GM12878 (cell line): ENCODE measurements around the gene TCN1. TPM values are rescaled to one million over a fixed set of nuclear protein-coding genes. Genes with fewer than 3 reads are reported as not detected.
"Not testable (repeated sequence)": the region's sequence is repeated elsewhere in the genome, so short reads cannot be mapped to it uniquely, and the experiment has no call there.

Source experiments
- ATAC-seq: fragments of 200-7000 bp; cut with Tn5 transposase; 3 replicates; pipeline ENCODE4 v1.9.1; 2020; ENCODE audit warnings: mild to moderate bottlenecking, moderate library complexity
- BruUV-seq: library from RNA; stranded (reverse); fragments of 400-500 nt; replicated peaks from 2 replicates; lab custom pipeline; 2021; lab: Mats Ljungman, UMichigan
- CTCF ChIA-PET: fragments of 300-600 bp; sonication (Branson Sonifier 250); formaldehyde crosslinking; extraction: SDS; loops from one replicate; lab custom pipeline; 2021; ENCODE audit warnings: inconsistent platforms; lab: Yijun Ruan, JAX
- POLR2A ChIA-PET: fragments of 350-600 bp; formaldehyde crosslinking; extraction: SDS; loops from one replicate; lab custom pipeline; 2021; ENCODE audit warnings: inconsistent platforms; lab: Charles Lee
- RAD21 ChIA-PET: fragments of 300-600 bp; sonication (Branson Sonifier 250); formaldehyde crosslinking; loops from one replicate; lab custom pipeline; 2023; ENCODE audit warnings: antibody characterized with exemption; ENCODE audit not compliant: unreplicated experiment; lab: Charles Lee
- SMC1A ChIA-PET: fragments of 300-600 bp; sonication (Branson Sonifier 250); formaldehyde crosslinking; loops from one replicate; lab custom pipeline; 2023; ENCODE audit not compliant: unreplicated experiment, uncharacterized antibody; lab: Charles Lee
- DNase-seq: peaks from one replicate; pipeline ENCODE4 v3.0.0-alpha.2; 2011; ENCODE audit warnings: low read depth, low spot score
- FAIRE-seq: peaks from 3 replicates; lab custom pipeline; 2011; peaks lifted over from hg19 to GRCh38; lab: Jason Lieb, UNC
- H2AFZ ChIP-seq: 2 replicates; pipeline ENCODE4 v1.6.0; 2011; ENCODE audit warnings: low read depth, low read length, control low read depth; ENCODE audit not compliant: control insufficient read depth
- H3K27ac ChIP-seq: 2 replicates; pipeline ENCODE4 v1.5.1; 2011; ENCODE audit warnings: control low read depth; ENCODE audit not compliant: control insufficient read depth, insufficient read depth
- H3K27me3 ChIP-seq, 2 experiments: replicated peaks in 1 of 2; 2 replicates each; pipeline versions ENCODE4 v1.6.0 to v1.6.1; 2011; ENCODE audit warnings: low read length in 1 of 2; ENCODE audit not compliant: control insufficient read depth in 2 of 2, insufficient read depth in 2 of 2
- H3K36me3 ChIP-seq, 2 experiments: 2 replicates each; pipeline ENCODE4 v1.5.1; 2011; ENCODE audit warnings: low read length in 1 of 2; ENCODE audit not compliant: control insufficient read depth in 2 of 2, insufficient read depth in 2 of 2
- H3K4me1 ChIP-seq: 2 replicates; pipeline ENCODE4 v1.6.1; 2011; ENCODE audit warnings: mild to moderate bottlenecking, low read length, moderate library complexity, mixed read lengths; ENCODE audit not compliant: control insufficient read depth, insufficient read depth
- H3K4me2 ChIP-seq: 2 replicates; pipeline ENCODE4 v1.6.0; 2011; ENCODE audit warnings: control low read depth; ENCODE audit not compliant: control insufficient read depth, insufficient read depth
- H3K4me3 ChIP-seq: fragments of 200-600 bp; sonication (generic); 2 replicates; pipeline ENCODE4 v1.5.1; 2016
- H3K79me2 ChIP-seq: 2 replicates; pipeline ENCODE4 v1.6.0; 2011; ENCODE audit warnings: low read length; ENCODE audit not compliant: control insufficient read depth, insufficient read depth
- H3K9ac ChIP-seq: 2 replicates; pipeline ENCODE4 v1.8.0; 2011; ENCODE audit warnings: low read length, control low read depth, mixed read lengths; ENCODE audit not compliant: control insufficient read depth, insufficient read depth
- H3K9me3 ChIP-seq: replicated peaks from 3 replicates; pipeline ENCODE4 v1.5.1; 2011; ENCODE audit warnings: mild to moderate bottlenecking, low read length; ENCODE audit not compliant: control insufficient read depth, insufficient read depth
- H4K20me1 ChIP-seq: 2 replicates; pipeline ENCODE4 v1.6.0; 2011; ENCODE audit not compliant: control insufficient read depth, insufficient read depth
- CBFB ChIP-seq: IDR thresholded peaks from 2 replicates; pipeline ENCODE4 v1.6.1; 2016; ENCODE audit warnings: antibody characterized with exemption, low read depth
- HDAC2 ChIP-seq: fragments of 200-600 bp; sonication (generic); IDR thresholded peaks from 2 replicates; pipeline ENCODE4 v1.6.1; 2017
- MEF2B ChIP-seq: fragments of 450-650 bp; IDR thresholded peaks from 2 replicates; pipeline ENCODE4 v1.6.1; 2018; ENCODE audit warnings: mild to moderate bottlenecking, moderate library complexity; ENCODE audit not compliant: partially characterized antibody, poor library complexity, severe bottlenecking
- SREBF1 ChIP-seq: IDR thresholded peaks from 2 replicates; pipeline ENCODE4 v1.6.1; 2012; ENCODE audit warnings: mild to moderate bottlenecking, low read length
- ZBED1 ChIP-seq: IDR thresholded peaks from 2 replicates; pipeline ENCODE4 v1.6.1; 2016; ENCODE audit warnings: borderline replicate concordance
- WGBS: methylation state at CpG from one replicate; pipeline ENCODE4 v1.1.6; 2016; ENCODE audit warnings: low lambda C conversion rate; ENCODE audit not compliant: insufficient replicate concordance, insufficient coverage; ENCODE audit errors: missing lambda C conversion rate; 5-methylcytosine and 5-hydroxymethylcytosine counted together
- in situ Hi-C: fragments of 300-500 bp; cut with MboI; formaldehyde crosslinking; loops from 9 replicates; pipeline ENCODE4 v1.14.3; 2018; ENCODE audit warnings: mixed read lengths
- intact Hi-C: fragments of 100-400 bp; cut with micrococcal nuclease; formaldehyde crosslinking; loops from one replicate; pipeline ENCODE4 v1.14.2; 2022; ENCODE audit not compliant: unreplicated experiment
- polyA plus RNA-seq, 11 experiments: library from polyadenylated mRNA; depleted of rRNA in 4 of 11; unstranded in 6 of 11; stranded (reverse) in 5 of 11; fragments of >200 nt; fragmentation: Nextera tagmentation in 4 of 11; fragmentation: Illumina TruSeq in 1 of 11; extraction: Ambion mirVana in 4 of 11; extraction: Trizol in 1 of 11; gene quantifications; 1 replicate in 1 of 11; 2 replicates in 10 of 11; pipeline versions ENCODE4 v1.2.1 to v1.2.3, GENCODE V29; 2011 to 2016; ENCODE audit warnings: inconsistent platforms in 2 of 11, missing spikeins in 2 of 11, low read depth in 1 of 11
- total RNA-seq, 4 experiments: library from RNA; depleted of rRNA in 3 of 4; stranded (reverse); fragments of >200 nt in 3 of 4; fragmentation: Illumina TruSeq in 1 of 4; extraction: Trizol in 1 of 4; gene quantifications; 2 replicates each; pipeline versions ENCODE4 v1.2.1 to v1.2.3, GENCODE V29; 2013 to 2021
- TF ChIP-seq, protein P1 (sequence below): IDR thresholded peaks from 2 replicates; pipeline ENCODE4 v1.6.1; 2012; ENCODE audit warnings: mild to moderate bottlenecking, low read depth, low read length

TCN1 gene
- total and polyA plus RNA-seq, 10 of the 15 experiments (the other 5 are each of a cell fraction or from before 2014, with no cell fraction given): not detected

DNA sequence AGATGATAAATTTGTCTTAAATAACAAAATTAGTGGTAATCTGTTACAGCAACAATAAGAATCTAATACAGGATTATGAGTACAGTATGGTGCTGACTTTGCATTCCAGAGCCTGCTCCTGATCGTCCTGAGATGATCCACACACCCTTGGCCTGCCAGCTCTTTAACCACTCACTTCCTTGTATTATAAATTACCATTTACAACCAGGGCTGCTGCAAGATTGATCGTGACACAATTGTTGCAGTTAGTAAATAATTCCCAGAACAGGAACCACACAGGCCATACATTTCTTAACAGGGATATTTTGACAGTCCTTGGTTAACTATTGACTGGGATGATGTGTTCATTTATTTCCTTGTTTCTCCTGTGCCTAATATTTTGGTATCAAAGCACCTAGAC is 17.2 kb downstream of the TCN1 start:
- Histone ChIP-seq H3K4me3 (no peak overlapping the region), H3K9ac (no peak overlapping the region), H2AFZ (no peak overlapping the region), H4K20me1 (no peaks in the 10 kb centered on the region), H3K36me3 (no peaks in the 10 kb centered on the region), H3K27ac (no peak overlapping the region), H3K27me3 (no peaks in the 10 kb centered on the region; a peak in 1 of 4 replicates), H3K4me1 (no peaks in the 10 kb centered on the region), H3K4me2 (no peak overlapping the region), H3K79me2 (no peaks in the 10 kb centered on the region), H3K9me3 (no peaks in the 10 kb centered on the region)
- FAIRE-seq: no peak
- in situ Hi-C loops (no loop called here), intact Hi-C loops (no loop called here)
- DNase-seq: no peak
- WGBS: 0% methylated on average over 2 of the region's 2 CpGs
- RAD21 ChIA-PET: no interaction called here
- SMC1A ChIA-PET: interaction anchor here (1.1 kb wide), 1 partner anchor 20 kb away, joined by 4 read pairs; no protein-coding TSS in a partner anchor
- TF ChIP-seq CBFB (no peak), ZBED1 (no peak), MEF2B (no peak), SREBF1 (no peak), HDAC2 (no peak)
- TF ChIP-seq, protein P1, sequence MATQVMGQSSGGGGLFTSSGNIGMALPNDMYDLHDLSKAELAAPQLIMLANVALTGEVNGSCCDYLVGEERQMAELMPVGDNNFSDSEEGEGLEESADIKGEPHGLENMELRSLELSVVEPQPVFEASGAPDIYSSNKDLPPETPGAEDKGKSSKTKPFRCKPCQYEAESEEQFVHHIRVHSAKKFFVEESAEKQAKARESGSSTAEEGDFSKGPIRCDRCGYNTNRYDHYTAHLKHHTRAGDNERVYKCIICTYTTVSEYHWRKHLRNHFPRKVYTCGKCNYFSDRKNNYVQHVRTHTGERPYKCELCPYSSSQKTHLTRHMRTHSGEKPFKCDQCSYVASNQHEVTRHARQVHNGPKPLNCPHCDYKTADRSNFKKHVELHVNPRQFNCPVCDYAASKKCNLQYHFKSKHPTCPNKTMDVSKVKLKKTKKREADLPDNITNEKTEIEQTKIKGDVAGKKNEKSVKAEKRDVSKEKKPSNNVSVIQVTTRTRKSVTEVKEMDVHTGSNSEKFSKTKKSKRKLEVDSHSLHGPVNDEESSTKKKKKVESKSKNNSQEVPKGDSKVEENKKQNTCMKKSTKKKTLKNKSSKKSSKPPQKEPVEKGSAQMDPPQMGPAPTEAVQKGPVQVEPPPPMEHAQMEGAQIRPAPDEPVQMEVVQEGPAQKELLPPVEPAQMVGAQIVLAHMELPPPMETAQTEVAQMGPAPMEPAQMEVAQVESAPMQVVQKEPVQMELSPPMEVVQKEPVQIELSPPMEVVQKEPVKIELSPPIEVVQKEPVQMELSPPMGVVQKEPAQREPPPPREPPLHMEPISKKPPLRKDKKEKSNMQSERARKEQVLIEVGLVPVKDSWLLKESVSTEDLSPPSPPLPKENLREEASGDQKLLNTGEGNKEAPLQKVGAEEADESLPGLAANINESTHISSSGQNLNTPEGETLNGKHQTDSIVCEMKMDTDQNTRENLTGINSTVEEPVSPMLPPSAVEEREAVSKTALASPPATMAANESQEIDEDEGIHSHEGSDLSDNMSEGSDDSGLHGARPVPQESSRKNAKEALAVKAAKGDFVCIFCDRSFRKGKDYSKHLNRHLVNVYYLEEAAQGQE: no peak
- CTCF ChIA-PET: no interaction called here
- ATAC-seq: no peak
- POLR2A ChIA-PET: no interaction called here
- BruUV-seq: no TSS peak

DNA sequence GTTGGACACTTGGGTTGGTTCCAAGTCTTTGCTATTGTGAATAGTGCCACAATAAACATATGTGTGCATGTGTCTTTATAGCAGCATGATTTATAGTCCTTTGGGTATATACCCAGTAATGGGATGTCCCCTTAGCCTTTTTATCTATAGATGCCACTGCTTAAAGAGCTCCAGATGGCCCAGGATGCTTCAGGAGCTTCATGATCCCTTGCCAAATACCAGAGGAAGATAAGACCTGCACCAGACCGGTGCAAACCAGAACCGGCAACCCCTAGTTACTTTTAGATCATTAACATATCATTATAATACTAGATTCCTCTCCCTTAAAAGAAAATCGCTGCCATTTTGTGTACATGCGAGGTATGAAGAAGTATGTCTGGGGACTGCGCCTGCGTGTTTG is 17.8 kb downstream of the TCN1 start:
- H3K36me3 ChIP-seq, SMC1A ChIA-PET, RAD21 ChIA-PET, DNase-seq, in situ Hi-C loops, intact Hi-C loops, H3K4me2 ChIP-seq, H4K20me1 ChIP-seq, H3K27ac ChIP-seq, H3K79me2 ChIP-seq, FAIRE-seq, H3K9ac ChIP-seq, H3K4me3 ChIP-seq, BruUV-seq, H3K9me3 ChIP-seq, H3K4me1 ChIP-seq, H3K27me3 ChIP-seq, H2AFZ ChIP-seq, ATAC-seq, CTCF ChIA-PET, POLR2A ChIA-PET: not testable (repeated sequence)
- 66% methylated on average over 6 of the region's 6 CpGs for WGBS
